Brain microvascular endothelial cell (primary cell): ENCODE data around the gene RYR2.

Experiments
- DNase-seq: peaks from one replicate; pipeline ENCODE4 v3.0.0-alpha.2; 2020
- H3K27ac ChIP-seq: fragments of 250-450 bp; sonication (Bioruptor Pico); 2 replicates; pipeline ENCODE4 v1.5.1; 2020; ENCODE audit warnings: mild to moderate bottlenecking, moderate library complexity
- H3K27me3 ChIP-seq: fragments of 250-450 bp; sonication (Bioruptor Pico); replicated peaks from 2 replicates; pipeline ENCODE4 v1.5.1; 2020; ENCODE audit warnings: mild to moderate bottlenecking
- H3K36me3 ChIP-seq: fragments of 250-450 bp; sonication (Bioruptor Pico); replicated peaks from 2 replicates; pipeline ENCODE4 v1.5.1; 2020; ENCODE audit warnings: mild to moderate bottlenecking
- H3K4me3 ChIP-seq: 2 replicates; pipeline ENCODE4 v1.5.1; 2011; ENCODE audit warnings: low read depth, mild to moderate bottlenecking, control low read depth, low read length, moderate library complexity
- CTCF ChIP-seq: IDR thresholded peaks from 2 replicates; pipeline ENCODE4 v1.5.1; 2011; ENCODE audit warnings: low read depth, mild to moderate bottlenecking, moderate library complexity, low read length, control low read depth, inconsistent platforms; ENCODE audit errors: missing control alignments
- in situ Hi-C: cut with HindIII; loops from 2 replicates; pipeline ENCODE4 v1.10.0; 2017; ENCODE audit warnings: low sequenced_read_pairs, low pct_ligation_motif_present

Gene RYR2

GRCh38 chr1:237181743-237182317 is 139.8 kb downstream of the RYR2 start:
- no peaks in the 10 kb centered on the region for H3K27me3 ChIP-seq
- H3K36me3 ChIP-seq = no peaks in the 10 kb centered on the region
- TF ChIP-seq CTCF = no peak
- in situ Hi-C loops = no loop called here
- no peak for DNase-seq
- H3K27ac ChIP-seq = no peak overlapping the region
- no peak overlapping the region for H3K4me3 ChIP-seq

GRCh38 chr1:237183963-237184540 is 142.1 kb downstream of the RYR2 start:
- no peaks in the 10 kb centered on the region for H3K36me3 ChIP-seq
- no peaks in the 10 kb centered on the region for H3K27me3 ChIP-seq
- no peak overlapping the region for H3K4me3 ChIP-seq
- in situ Hi-C loops = no loop called here
- no peak overlapping the region for H3K27ac ChIP-seq
- TF ChIP-seq CTCF = no peak
- DNase-seq = no peak

- no peak overlapping the region for H3K4me3 ChIP-seq
- no peak for TF ChIP-seq CTCF
These were observed 144.7 kb downstream of the RYR2 start for GRCh38 chr1:237186675-237187074.

GRCh38 chr1:237187842-237188241 is 145.9 kb downstream of the RYR2 start:
- in situ Hi-C loops = no loop called here
- TF ChIP-seq CTCF = no peak
- Histone ChIP-seq H3K27ac (no peak overlapping the region), H3K36me3 (no peaks in the 10 kb centered on the region), H3K4me3 (no peak overlapping the region), H3K27me3 (no peaks in the 10 kb centered on the region)
- no peak for DNase-seq

More at GRCh38 chr1:237186675-237187074, 144.7 kb downstream of the RYR2 start:
- H3K27ac ChIP-seq = no peak overlapping the region
- in situ Hi-C loops = no loop called here
- no peaks in the 10 kb centered on the region for H3K36me3 ChIP-seq
- no peak for DNase-seq
- no peaks in the 10 kb centered on the region for H3K27me3 ChIP-seq

GRCh38 chr1:237191403-237191802 is 149.4 kb downstream of the RYR2 start:
- in situ Hi-C loops = no loop called here
- no peak overlapping the region for H3K4me3 ChIP-seq
- H3K36me3 ChIP-seq = no peaks in the 10 kb centered on the region
- no peak for DNase-seq
- no peaks in the 10 kb centered on the region for H3K27me3 ChIP-seq
- TF ChIP-seq CTCF = no peak
- H3K27ac ChIP-seq = no peak overlapping the region
